Activated B cell treated with CpG ODN at 0.5 μM for 24 hours (primary cell): ENCODE measurements around the gene AVPR2. TPM values are rescaled to one million over a fixed set of nuclear protein-coding genes. Genes with fewer than 3 reads are reported as not detected.

Source experiments
- ATAC-seq: fragments of 200-7000 bp; cut with Tn5 transposase; one replicate; pipeline ENCODE4 v1.10.0; 2021; ENCODE audit warnings: low read depth, mild to moderate bottlenecking, moderate library complexity
- CTCF ChIA-PET: fragments of 350-600 bp; sonication (Branson Sonifier 250); formaldehyde crosslinking; loops from one replicate; lab custom pipeline; 2021; ENCODE audit warnings: antibody characterized with exemption; lab: Charles Lee
- POLR2A ChIA-PET: fragments of 350-600 bp; sonication (Branson Sonifier 250); formaldehyde crosslinking; loops from one replicate; lab custom pipeline; 2021; ENCODE audit warnings: antibody characterized with exemption; lab: Charles Lee
- DNase-seq: peaks from one replicate; pipeline ENCODE4 v3.0.0; 2022
- H3K27ac Mint-ChIP-seq: one replicate; pipeline ENCODE4 v1.8.0; 2020; ENCODE audit warnings: mixed read lengths
- H3K27me3 Mint-ChIP-seq: one replicate; pipeline ENCODE4 v1.8.0; 2021; ENCODE audit warnings: mixed read lengths
- H3K36me3 Mint-ChIP-seq: one replicate; pipeline ENCODE4 v1.8.0; 2021; ENCODE audit warnings: low read depth, mixed read lengths
- H3K4me1 Mint-ChIP-seq: one replicate; pipeline ENCODE4 v1.8.0; 2021; ENCODE audit warnings: mixed read lengths
- H3K4me3 Mint-ChIP-seq: one replicate; pipeline ENCODE4 v1.8.0; 2020; ENCODE audit warnings: mild to moderate bottlenecking, mixed read lengths
- H3K9me3 Mint-ChIP-seq: one replicate; pipeline ENCODE4 v1.8.0; 2020; ENCODE audit warnings: mixed read lengths
- CTCF ChIP-seq: fragments of 200-600 bp; IDR thresholded peaks from one replicate; pipeline ENCODE4 v1.8.0; 2022; ENCODE audit warnings: antibody characterized with exemption, mild to moderate bottlenecking
- intact Hi-C: fragments of 100-400 bp; cut with micrococcal nuclease; formaldehyde crosslinking; loops from one replicate; pipeline ENCODE4 v1.15.1; 2024
- total RNA-seq: library from RNA; stranded (reverse); gene quantifications from 2 replicates; pipeline ENCODE4 v1.2.3, GENCODE V29; 2022

The AVPR2 gene
- total RNA-seq, 1 donor from 2014 or later = not detected

- no peaks in the 10 kb centered on the region for H3K27me3 Mint-ChIP-seq
- ChIA-PET CTCF (no interaction called here), POLR2A (no interaction called here)
- H3K4me3 Mint-ChIP-seq = no peak overlapping the region
- H3K27ac Mint-ChIP-seq = no peak overlapping the region
- ATAC-seq = no peak
- TF ChIP-seq CTCF = no peak
- no peaks in the 10 kb centered on the region for H3K9me3 Mint-ChIP-seq
- DNase-seq = no peak
- intact Hi-C loops = no loop called here
- peaks cover 43% of the 10 kb centered on the region for H3K36me3 Mint-ChIP-seq
- no peaks in the 10 kb centered on the region for H3K4me1 Mint-ChIP-seq
These were observed 8.7 kb downstream of the AVPR2 start for GRCh38 chrX:153913211-153913610.

GRCh38 chrX:153913701-153914100 lies 9.2 kb downstream of the AVPR2 start:
- ChIA-PET POLR2A (no interaction called here), CTCF (no interaction called here)
- no peak for TF ChIP-seq CTCF
- DNase-seq (no peak), ATAC-seq (no peak)
- H3K36me3 Mint-ChIP-seq = peaks cover 44% of the 10 kb centered on the region
- H3K4me1 Mint-ChIP-seq = no peaks in the 10 kb centered on the region
- H3K9me3 Mint-ChIP-seq = no peaks in the 10 kb centered on the region
- intact Hi-C loops = no loop called here
- no peaks in the 10 kb centered on the region for H3K27me3 Mint-ChIP-seq
- no peak overlapping the region for H3K27ac Mint-ChIP-seq
- H3K4me3 Mint-ChIP-seq = no peak overlapping the region

GRCh38 chrX:153917869-153918268 lies 13.4 kb downstream of the AVPR2 start:
- no peak for ATAC-seq
- H3K27ac Mint-ChIP-seq = no peak overlapping the region
- intact Hi-C loops = no loop called here
- no peak for DNase-seq
- no peaks in the 10 kb centered on the region for H3K9me3 Mint-ChIP-seq
- TF ChIP-seq CTCF = no peak
- H3K36me3 Mint-ChIP-seq = peaks cover 46% of the 10 kb centered on the region
- H3K27me3 Mint-ChIP-seq = no peaks in the 10 kb centered on the region
- no peak overlapping the region for H3K4me3 Mint-ChIP-seq
- CTCF ChIA-PET = no interaction called here
- POLR2A ChIA-PET = no interaction called here
- H3K4me1 Mint-ChIP-seq = peaks cover 11% of the 10 kb centered on the region

- ATAC-seq = no peak
- H3K4me3 Mint-ChIP-seq = no peak overlapping the region
- intact Hi-C loops = no loop called here
- ChIA-PET CTCF (no interaction called here), POLR2A (no interaction called here)
- H3K27me3 Mint-ChIP-seq = no peaks in the 10 kb centered on the region
- H3K4me1 Mint-ChIP-seq = peaks cover 25% of the 10 kb centered on the region
- DNase-seq = no peak
- H3K9me3 Mint-ChIP-seq = no peaks in the 10 kb centered on the region
- no peak for TF ChIP-seq CTCF
- no peak overlapping the region for H3K27ac Mint-ChIP-seq
- H3K36me3 Mint-ChIP-seq = peaks cover 42% of the 10 kb centered on the region
These were observed 14.8 kb downstream of the AVPR2 start for GRCh38 chrX:153919281-153919680.

GRCh38 chrX:153920546-153920945 lies 16.1 kb downstream of the AVPR2 start:
- H3K27ac Mint-ChIP-seq = no peak overlapping the region
- intact Hi-C loops = no loop called here
- no peaks in the 10 kb centered on the region for H3K27me3 Mint-ChIP-seq
- ATAC-seq = no peak
- ChIA-PET CTCF (interaction anchor here (7.7 kb wide), 1 partner anchor 28 kb away, joined by 146 read pairs; the partner anchor contains the start of gene RENBP), POLR2A (interaction anchor here (10.3 kb wide), 1 partner anchor 22 kb away, joined by 305 read pairs; the partner anchor contains the start of genes NAA10 and RENBP)
- no peak overlapping the region for H3K4me3 Mint-ChIP-seq
- DNase-seq = no peak
- H3K4me1 Mint-ChIP-seq = peaks cover 38% of the 10 kb centered on the region
- H3K36me3 Mint-ChIP-seq = peaks cover 33% of the 10 kb centered on the region
- TF ChIP-seq CTCF = no peak
- H3K9me3 Mint-ChIP-seq = no peaks in the 10 kb centered on the region
